K562 (cell line): ENCODE data around the gene CSNK1G2. TPM values are rescaled to one million over a fixed set of nuclear protein-coding genes. Genes with fewer than 3 reads are reported as not detected.

Experiments
- ARID1B ChIP-seq: fragments of 450-650 bp; IDR thresholded peaks from 2 replicates; pipeline ENCODE4 v1.6.1; 2016; ENCODE audit warnings: antibody characterized with exemption, mild to moderate bottlenecking, inconsistent platforms
- ARID3A ChIP-seq: IDR thresholded peaks from 2 replicates; pipeline ENCODE4 v1.6.1; 2012; ENCODE audit warnings: low read depth, low read length, improper control_type of control experiment, borderline replicate concordance
- CREM ChIP-seq: IDR thresholded peaks from 2 replicates; pipeline ENCODE4 v1.6.1; 2014; ENCODE audit warnings: antibody characterized with exemption, low read depth
- DPF2 ChIP-seq: fragments of 450-650 bp; IDR thresholded peaks from 2 replicates; pipeline ENCODE4 v1.6.1; 2016
- ESRRA ChIP-seq: fragments of 450-650 bp; IDR thresholded peaks from 2 replicates; pipeline ENCODE4 v1.6.1; 2014; ENCODE audit warnings: low read depth, mild to moderate bottlenecking, moderate library complexity, borderline replicate concordance
- HMBOX1 ChIP-seq: sonication (generic); IDR thresholded peaks from 2 replicates; pipeline ENCODE4 v1.6.1; 2016
- KDM4B ChIP-seq, 2 experiments: fragments of 450-650 bp in 1 of 2; sonication (generic) in 1 of 2; IDR thresholded peaks; 2 replicates each; pipeline ENCODE4 v1.6.1; 2016 to 2017; ENCODE audit warnings: borderline replicate concordance in 2 of 2, antibody characterized with exemption in 1 of 2, low read depth in 1 of 2, mild to moderate bottlenecking in 1 of 2
- LCOR ChIP-seq: sonication (generic); formaldehyde crosslinking; IDR thresholded peaks from 2 replicates; pipeline ENCODE4 v1.8.0; 2022; ENCODE audit warnings: mild to moderate bottlenecking, missing genetic modification reagents
- PTBP1 ChIP-seq: fragments of 200-400 bp; formaldehyde crosslinking; IDR thresholded peaks from 2 replicates; pipeline ENCODE4 v1.6.1; 2017; ENCODE audit warnings: low read depth, low read length
- SMAD3 ChIP-seq: fragments of 450-650 bp; formaldehyde crosslinking; conservative IDR thresholded peaks from 2 replicates; pipeline ENCODE4 v1.4.0; 2020; ENCODE audit warnings: mild to moderate bottlenecking
- ZFP30 ChIP-seq: fragments of 250-450 bp; sonication (Bioruptor Pico); IDR thresholded peaks from 2 replicates; pipeline ENCODE4 v1.8.0; 2022; ENCODE audit warnings: moderate library complexity, mild to moderate bottlenecking, inconsistent platforms, borderline replicate concordance
- ZFP91 ChIP-seq: sonication (generic); formaldehyde crosslinking; IDR thresholded peaks from 2 replicates; pipeline ENCODE4 v1.8.0; 2022; ENCODE audit warnings: mild to moderate bottlenecking, missing genetic modification reagents
- ZNF324 ChIP-seq: fragments of 250-450 bp; sonication (Bioruptor Pico); IDR thresholded peaks from 2 replicates; pipeline ENCODE4 v1.4.0; 2020; ENCODE audit warnings: mild to moderate bottlenecking
- ZNF431 ChIP-seq: sonication (generic); formaldehyde crosslinking; IDR thresholded peaks from 2 replicates; pipeline ENCODE4 v1.8.0; 2022; ENCODE audit warnings: mild to moderate bottlenecking, missing genetic modification reagents
- ZNF609 ChIP-seq: sonication (generic); formaldehyde crosslinking; IDR thresholded peaks from 2 replicates; pipeline ENCODE4 v1.8.1; 2023; ENCODE audit warnings: missing genetic modification reagents, mild to moderate bottlenecking, borderline replicate concordance
- ZNF740 ChIP-seq, 3 experiments: fragments of 200-800 bp in 1 of 3; sonication (Bioruptor generic) in 1 of 3; sonication (generic) in 1 of 3; formaldehyde crosslinking in 1 of 3; IDR thresholded peaks; 2 replicates each; pipeline versions ENCODE4 v1.6.1 to v1.8.0; 2016 to 2022; ENCODE audit warnings: mild to moderate bottlenecking in 2 of 3, missing compliant biosample characterization in 2 of 3, missing genetic modification characterization in 2 of 3, missing genetic modification reagents in 1 of 3
- polyA plus RNA-seq, 8 experiments: library from polyadenylated mRNA; depleted of rRNA in 4 of 8; stranded (reverse) in 5 of 8; unstranded in 3 of 8; fragments of >200 nt; fragmentation: Nextera tagmentation in 2 of 8; fragmentation: Illumina TruSeq in 1 of 8; extraction: Ambion mirVana in 2 of 8; extraction: Trizol in 1 of 8; gene quantifications; 2 replicates each; pipeline versions ENCODE4 v1.2.1 to v1.2.3, GENCODE V29; 2011 to 2014; ENCODE audit warnings: inconsistent platforms in 1 of 8, missing spikeins in 1 of 8
- total RNA-seq, 7 experiments: library from RNA; depleted of rRNA in 6 of 7; stranded (reverse); fragments of >200 nt in 6 of 7; fragmentation: Illumina TruSeq in 2 of 7; extraction: Trizol in 2 of 7; gene quantifications; 2 replicates each; pipeline versions ENCODE4 v1.2.1 to v1.2.3, GENCODE V29; 2011 to 2021; ENCODE audit warnings: low replicate concordance in 1 of 7

The CSNK1G2 gene
- total and polyA plus RNA-seq, 9 of the 15 experiments (the other 6 are each of a cell fraction or from before 2014, with no cell fraction given) = 0.48 to 119 (median 49.5) TPM

GRCh38 chr19:1905110-1905862 is 35.7 kb upstream of the CSNK1G2 start, which contains the start of the genes ADAT3 and SCAMP4 (continued):
- TF ChIP-seq ESRRA (peak; percentile 53; the same call in 1 of the 2 replicates), CREM (peak; percentile 93), DPF2 (no peak; the same call in 1 of the 2 replicates), ZNF324 (CRISPR knock-in tag) (peak; percentile 47; the same call in 1 of the 2 replicates), SMAD3 (no peak), HMBOX1 (no peak), ARID1B (0 out of 2 replicates have a peak, but pooled peaks have one; percentile 15), ZNF431 (CRISPR knock-in tag) (no peak), KDM4B (IDR thresholded peaks at IDR 0.05; ENCODE audit: borderline replicate concordance in 2 of 2, low read depth in 1 of 2) (peak in 1 of 2 experiments; percentile 97; a peak in 2 of 4 replicates), ZFP91 (CRISPR knock-in tag) (no peak), ZFP30 (no peak), ZNF609 (no peak), LCOR (CRISPR knock-in tag) (no peak), ARID3A (no peak), PTBP1 (no peak), ZNF740 (CRISPR knock-in tag; IDR thresholded peaks at IDR 0.05) (no peak), ZNF740 (tag; IDR thresholded peaks at IDR 0.05) (no peak)
